Muscle of leg (tissue), 11 donors: ENCODE data around the gene UNC5B. TPM values are rescaled to one million over a fixed set of nuclear protein-coding genes. Genes with fewer than 3 reads are reported as not detected.
A peak's percentile ranks its signal among the peaks of the same experiment; 100 is the strongest.

Experiments used
- DNase-seq: peaks from one replicate; pipeline ENCODE4 v3.0.0; 2013
- H3K27ac ChIP-seq: one replicate; pipeline ENCODE4 v1.5.1; 2013; ENCODE audit warnings: mild to moderate bottlenecking, low read length, control low read depth
- H3K27me3 ChIP-seq: one replicate; pipeline ENCODE4 v1.6.1; 2013; ENCODE audit warnings: low read length; ENCODE audit not compliant: control insufficient read depth, insufficient read depth
- H3K36me3 ChIP-seq: one replicate; pipeline ENCODE4 v1.6.1; 2013; ENCODE audit warnings: low read length; ENCODE audit not compliant: control insufficient read depth, insufficient read depth
- H3K4me1 ChIP-seq: one replicate; pipeline ENCODE4 v1.6.1; 2013; ENCODE audit warnings: low read length; ENCODE audit not compliant: control insufficient read depth, insufficient read depth
- H3K4me3 ChIP-seq: one replicate; pipeline ENCODE4 v1.5.1; 2013; ENCODE audit warnings: low read length, control low read depth
- H3K9me3 ChIP-seq: replicated peaks from 2 replicates; pipeline ENCODE4 v1.6.1; 2013; ENCODE audit warnings: low read depth, low read length; ENCODE audit not compliant: control insufficient read depth
- WGBS: methylation state at CpG from one replicate; pipeline ENCODE4 v1.1.5; 2013; ENCODE audit warnings: missing lambda C conversion rate; ENCODE audit not compliant: insufficient coverage; 5-methylcytosine and 5-hydroxymethylcytosine counted together
- polyA plus RNA-seq, 8 donors: library from polyadenylated mRNA; unstranded; fragments of 120-200 nt; gene quantifications; one replicate each; pipeline versions ENCODE4 v1.2.1 to v1.2.3, GENCODE V29; 2013; ENCODE audit warnings: inconsistent platforms in 1 of 8, low replicate concordance in 1 of 8; ENCODE audit not compliant: insufficient read length in 8 of 8, insufficient read depth in 1 of 8
- total RNA-seq: library from RNA; stranded (reverse); fragments of 120-200 nt; gene quantifications from one replicate; pipeline ENCODE4 v1.2.4, GENCODE V29; 2013

Gene UNC5B
- total and polyA plus RNA-seq, 9 donors, result 6.4 to 13.3 (median 11.9) TPM

DNA sequence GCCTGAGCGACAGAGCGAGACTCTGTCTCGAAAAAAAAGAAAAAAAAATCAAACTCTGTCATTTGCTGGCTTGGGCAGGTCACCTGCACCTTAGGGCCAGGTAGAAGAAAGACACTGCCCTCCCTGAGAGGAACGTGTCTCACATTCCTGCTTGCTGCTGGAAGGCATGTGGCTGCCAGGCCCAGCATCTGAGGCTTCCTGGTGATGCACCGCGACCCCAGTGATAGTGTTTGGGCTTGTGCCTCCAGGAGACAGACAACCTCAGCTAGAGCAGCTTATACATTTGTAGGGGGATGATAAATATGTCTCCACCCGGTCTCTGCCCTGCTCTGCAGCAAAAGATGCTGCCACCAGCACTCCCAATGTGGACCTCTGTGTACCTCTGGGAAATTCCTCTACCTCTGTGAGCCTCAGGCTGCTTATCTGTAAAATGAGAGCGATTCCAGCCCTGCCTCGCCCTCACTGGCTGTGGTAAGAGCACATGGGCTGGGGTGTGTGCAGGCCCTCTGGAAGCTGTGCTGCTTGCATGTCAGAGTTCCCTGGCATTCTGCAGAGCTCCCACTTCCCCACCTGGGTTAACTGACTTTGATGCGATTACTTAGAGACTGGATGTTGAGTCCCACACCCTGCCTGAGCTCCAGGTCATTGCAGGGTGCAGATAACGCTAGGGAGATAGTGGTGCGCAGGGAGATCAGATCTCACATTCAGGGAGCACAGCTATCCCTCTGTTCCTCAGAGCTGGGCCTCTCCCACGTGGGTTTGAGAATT lies 126.5 kb downstream of the UNC5B start:
- H3K4me1 ChIP-seq, result peaks cover 31% of the 10 kb centered on the region
- H3K4me3 ChIP-seq, result no peak overlapping the region
- H3K9me3 ChIP-seq, result no peaks in the 10 kb centered on the region
- H3K36me3 ChIP-seq, result peaks cover 6% of the 10 kb centered on the region
- DNase-seq, result no peak
- 81% methylated on average over 6 of the region's 13 CpGs for WGBS
- no peak overlapping the region for H3K27ac ChIP-seq
- H3K27me3 ChIP-seq, result peaks cover 2% of the 10 kb centered on the region

DNA sequence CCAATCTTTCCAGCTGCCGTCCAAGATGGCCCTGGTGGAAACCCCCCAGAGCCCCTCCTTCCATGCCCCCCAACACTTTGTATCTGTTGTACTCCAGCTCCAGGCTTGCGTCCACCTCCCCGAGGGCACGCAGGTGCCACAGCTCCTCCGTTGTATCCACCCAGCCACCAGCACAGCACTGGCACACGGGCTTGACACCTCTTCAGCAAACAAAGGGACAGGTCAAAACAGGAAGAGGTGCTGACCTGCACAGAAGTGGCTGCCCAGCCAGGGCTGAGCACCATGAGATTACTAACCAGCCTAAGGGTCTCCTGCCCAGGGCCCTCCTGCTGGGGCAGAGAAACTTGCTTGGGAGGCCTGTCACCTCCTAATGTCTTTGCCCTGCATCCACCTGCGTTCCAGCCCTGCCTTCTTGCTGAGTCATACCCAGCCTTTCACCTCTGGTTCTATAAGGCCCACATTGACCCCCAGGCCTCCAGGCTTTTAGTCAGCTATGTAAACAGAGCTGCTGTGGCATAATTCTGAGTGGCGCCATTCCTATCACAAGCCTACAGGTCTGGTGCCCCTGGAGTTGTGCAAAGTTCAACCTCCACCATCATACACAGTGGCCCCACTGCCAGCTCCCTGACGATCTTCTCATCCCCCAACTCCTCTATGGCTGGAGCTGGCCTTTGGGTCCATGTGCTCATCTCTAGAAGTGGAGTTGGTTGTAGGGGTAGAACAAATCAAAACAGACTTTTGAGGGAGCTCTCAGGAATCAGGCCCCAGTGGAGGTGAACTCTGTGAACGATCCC lies 127.6 kb downstream of the UNC5B start:
- peaks cover 2% of the 10 kb centered on the region for H3K27me3 ChIP-seq
- H3K9me3 ChIP-seq, result no peaks in the 10 kb centered on the region
- peaks cover 42% of the 10 kb centered on the region for H3K4me1 ChIP-seq
- WGBS, result 90% methylated on average over 8 of the region's 10 CpGs
- H3K27ac ChIP-seq, result no peak overlapping the region
- H3K36me3 ChIP-seq, result peaks cover 6% of the 10 kb centered on the region
- H3K4me3 ChIP-seq, result no peak overlapping the region
- DNase-seq, result no peak

DNA sequence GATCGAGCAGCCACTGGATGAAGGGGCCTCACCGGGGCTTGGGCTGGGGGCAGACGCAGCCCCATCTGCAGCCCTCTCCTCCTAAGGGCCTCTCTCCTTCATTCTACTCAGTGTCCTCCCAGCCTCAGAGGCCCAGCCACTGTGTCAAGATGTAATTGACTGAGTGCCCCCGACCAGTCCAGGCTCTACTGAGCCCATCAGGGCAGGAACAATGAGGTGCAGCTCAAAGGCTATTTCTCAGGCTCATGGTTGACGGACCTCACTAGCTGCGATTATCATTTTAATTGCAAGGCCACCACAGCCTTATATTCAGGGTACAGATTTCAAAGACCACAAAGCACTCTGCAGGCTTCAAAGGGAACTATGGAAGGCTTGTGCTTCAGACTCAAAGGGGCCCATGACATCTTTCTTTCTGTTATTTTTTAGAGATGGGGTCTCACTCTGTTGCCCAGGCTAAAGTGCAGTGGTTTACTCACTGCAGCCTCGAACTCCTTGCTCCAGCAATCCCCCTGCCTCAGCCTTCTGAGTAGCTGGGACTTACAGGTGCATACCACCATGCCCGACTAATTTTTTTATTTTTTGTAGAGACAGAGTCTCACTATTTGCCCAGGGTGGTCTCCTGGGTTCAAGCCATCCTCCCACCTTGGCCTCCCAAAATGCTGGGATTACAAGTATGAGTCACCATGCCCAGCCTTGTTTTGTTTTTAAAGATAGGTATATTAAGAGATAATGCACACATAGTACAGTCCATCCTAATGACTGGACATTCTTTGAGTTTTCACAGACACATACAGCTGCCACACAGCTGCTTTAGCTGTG lies 130.4 kb downstream of the UNC5B start:
- Histone ChIP-seq H3K27ac (peak overlapping the region; percentile 13), H3K4me3 (no peak overlapping the region), H3K36me3 (peaks cover 6% of the 10 kb centered on the region), H3K4me1 (peaks cover 43% of the 10 kb centered on the region), H3K27me3 (peaks cover 2% of the 10 kb centered on the region), H3K9me3 (no peaks in the 10 kb centered on the region)
- 77% methylated on average over 6 of the region's 8 CpGs for WGBS
- no peak for DNase-seq

DNA sequence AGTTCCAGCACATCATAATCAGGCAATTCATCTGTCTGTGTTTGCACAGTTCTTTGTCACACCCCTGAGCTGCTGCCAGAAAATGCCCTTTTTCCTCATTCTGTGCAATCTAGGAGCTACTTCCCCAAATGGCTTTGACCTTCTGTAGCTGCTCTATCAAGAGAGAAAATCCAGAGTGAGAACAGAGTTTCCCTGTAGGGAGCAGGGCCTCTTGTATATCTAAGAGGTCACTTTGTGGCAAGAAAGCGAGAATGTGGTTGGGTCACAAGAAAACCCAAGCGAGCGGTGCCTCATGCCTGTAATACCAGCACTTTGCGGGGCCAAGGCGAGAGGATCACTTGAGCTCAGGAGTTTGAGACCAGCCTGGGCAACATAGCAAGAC lies 131.0 kb downstream of the UNC5B start:
- DNase-seq, result peak; percentile 85
- peak overlapping the region; percentile 62 for H3K27ac ChIP-seq

DNA sequence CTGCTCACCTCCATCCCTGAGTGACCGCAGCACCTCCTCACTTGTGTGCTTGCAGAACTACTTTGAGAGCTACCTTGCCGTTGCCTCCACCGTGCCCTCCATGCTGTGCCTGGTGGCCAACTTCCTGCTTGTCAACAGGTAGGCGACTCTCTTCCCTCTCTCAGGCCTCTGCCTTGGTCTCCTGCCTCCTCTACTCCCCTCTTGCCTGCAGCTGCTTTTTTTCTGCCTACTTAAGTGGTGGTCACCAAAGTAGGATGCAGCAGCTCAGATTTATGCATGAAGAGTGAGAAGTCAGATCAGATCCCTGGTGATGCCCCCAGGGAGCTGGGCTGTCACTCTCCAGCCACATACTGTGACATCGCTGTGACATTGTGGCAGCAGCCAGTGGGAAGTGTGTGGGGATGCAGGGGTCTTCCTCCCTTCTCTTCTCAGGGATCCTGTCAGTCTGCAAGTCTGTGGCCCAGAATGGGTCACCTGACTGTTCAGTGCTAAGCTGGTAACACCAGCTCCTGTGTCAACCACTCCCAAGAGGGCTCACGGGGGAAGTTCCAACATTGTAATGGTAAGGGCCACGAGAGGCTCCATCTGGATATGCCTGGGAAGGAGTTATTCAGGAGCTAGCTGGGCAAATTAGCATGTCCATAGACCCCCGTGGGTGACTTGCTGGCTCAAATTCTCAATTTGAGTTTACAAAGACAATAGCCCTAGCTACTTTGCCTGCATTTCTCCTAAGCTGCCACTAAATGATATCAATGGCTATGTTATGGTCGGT lies 132.0 kb downstream of the UNC5B start:
- Histone ChIP-seq H3K4me1 (peaks cover 43% of the 10 kb centered on the region), H3K27me3 (peaks cover 1% of the 10 kb centered on the region), H3K4me3 (no peak overlapping the region), H3K9me3 (no peaks in the 10 kb centered on the region), H3K36me3 (peaks cover 6% of the 10 kb centered on the region), H3K27ac (peak overlapping the region; percentile 62)
- DNase-seq, result no peak
- 91% methylated on average over 4 of the region's 9 CpGs for WGBS

More for the DNA sequence above, 131.0 kb downstream of the UNC5B start:
- H3K36me3 ChIP-seq, result peaks cover 6% of the 10 kb centered on the region
- peaks cover 2% of the 10 kb centered on the region for H3K27me3 ChIP-seq
- peaks cover 43% of the 10 kb centered on the region for H3K4me1 ChIP-seq
- H3K4me3 ChIP-seq, result no peak overlapping the region
- 53% methylated on average over 4 of the region's 5 CpGs for WGBS
- H3K9me3 ChIP-seq, result no peaks in the 10 kb centered on the region

DNA sequence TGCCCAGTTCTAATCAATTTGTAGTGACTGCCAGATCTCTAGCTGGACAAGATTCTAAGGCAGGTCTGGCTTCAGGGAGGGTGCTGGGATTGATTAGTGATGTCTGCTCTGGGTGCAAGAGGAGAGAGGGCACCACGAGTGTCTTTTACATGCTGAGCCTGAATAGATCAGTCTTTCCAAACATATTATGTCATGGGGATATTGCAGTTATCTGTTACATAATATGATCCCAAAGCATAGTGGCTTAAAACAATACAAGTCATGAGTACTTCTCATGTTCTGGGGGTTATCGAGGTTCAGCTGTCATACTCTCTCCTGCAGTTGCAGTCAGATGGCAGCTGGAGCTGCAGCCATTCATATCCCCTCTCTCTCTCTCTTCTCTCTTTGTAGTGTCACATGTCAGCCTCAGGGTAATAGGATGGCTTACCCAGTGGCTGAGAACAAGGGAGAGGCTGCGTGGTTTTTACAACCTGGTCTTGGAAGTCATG lies 132.7 kb downstream of the UNC5B start:
- DNase-seq, result peak; percentile 44
- Histone ChIP-seq H3K36me3 (peaks cover 2% of the 10 kb centered on the region), H3K27me3 (no peaks in the 10 kb centered on the region), H3K27ac (no peak overlapping the region), H3K4me1 (peaks cover 43% of the 10 kb centered on the region), H3K9me3 (no peaks in the 10 kb centered on the region), H3K4me3 (no peak overlapping the region)
- 50% methylated on average over 1 of the region's 3 CpGs for WGBS

DNA sequence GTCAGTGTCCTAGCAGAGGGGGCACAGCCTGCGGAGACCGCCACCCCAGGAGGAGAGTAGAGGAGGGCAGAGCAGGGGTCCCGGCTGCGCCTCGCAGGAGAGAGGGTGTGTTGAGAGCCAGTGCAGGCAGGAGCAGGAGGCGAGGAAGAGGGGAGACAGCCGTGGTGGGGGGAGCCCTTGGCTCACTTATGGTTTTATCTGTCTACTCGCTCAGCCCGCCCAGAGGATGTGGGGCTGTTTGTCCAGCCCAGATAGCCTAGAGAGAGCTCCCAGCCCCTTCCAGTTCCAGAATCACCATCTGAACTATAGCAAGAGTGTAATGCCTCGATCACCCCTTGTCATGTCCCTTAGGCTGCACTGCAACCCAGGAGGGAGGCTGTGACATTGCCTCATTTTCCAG lies 133.3 kb downstream of the UNC5B start:
- H3K27me3 ChIP-seq, result no peaks in the 10 kb centered on the region
- H3K4me1 ChIP-seq, result peaks cover 43% of the 10 kb centered on the region
- DNase-seq, result no peak
- WGBS, result 80% methylated on average over 9 of the region's 10 CpGs
- peak overlapping the region; percentile 29 for H3K27ac ChIP-seq
- no peaks in the 10 kb centered on the region for H3K9me3 ChIP-seq
- H3K4me3 ChIP-seq, result no peak overlapping the region
- no peaks in the 10 kb centered on the region for H3K36me3 ChIP-seq

DNA sequence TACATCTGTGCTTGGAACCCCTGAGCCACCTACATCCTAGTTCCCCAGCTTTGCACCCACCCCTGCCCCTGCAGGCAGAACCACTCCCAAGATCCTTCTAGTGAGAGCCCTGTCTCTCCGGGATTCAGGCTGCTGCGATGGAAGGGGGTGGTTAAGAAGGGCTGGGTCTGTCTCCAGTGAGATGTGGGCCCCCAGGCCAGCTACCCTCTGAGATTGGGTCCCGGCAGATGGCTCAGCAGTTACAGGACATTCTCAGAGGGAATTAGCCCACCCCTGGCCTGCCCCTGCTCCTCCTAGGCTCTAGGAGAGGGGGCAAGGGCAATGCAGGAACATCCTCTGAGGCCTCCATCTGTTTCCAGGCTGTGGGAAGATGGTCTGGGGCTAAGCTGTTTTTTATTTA lies 134.4 kb downstream of the UNC5B start:
- DNase-seq, result no peak
- Histone ChIP-seq H3K27ac (no peak overlapping the region), H3K27me3 (no peaks in the 10 kb centered on the region), H3K9me3 (no peaks in the 10 kb centered on the region), H3K36me3 (no peaks in the 10 kb centered on the region), H3K4me1 (peaks cover 41% of the 10 kb centered on the region), H3K4me3 (no peak overlapping the region)
- WGBS, result no CpG with 5 or more reads among the region's 3 CpGs

DNA sequence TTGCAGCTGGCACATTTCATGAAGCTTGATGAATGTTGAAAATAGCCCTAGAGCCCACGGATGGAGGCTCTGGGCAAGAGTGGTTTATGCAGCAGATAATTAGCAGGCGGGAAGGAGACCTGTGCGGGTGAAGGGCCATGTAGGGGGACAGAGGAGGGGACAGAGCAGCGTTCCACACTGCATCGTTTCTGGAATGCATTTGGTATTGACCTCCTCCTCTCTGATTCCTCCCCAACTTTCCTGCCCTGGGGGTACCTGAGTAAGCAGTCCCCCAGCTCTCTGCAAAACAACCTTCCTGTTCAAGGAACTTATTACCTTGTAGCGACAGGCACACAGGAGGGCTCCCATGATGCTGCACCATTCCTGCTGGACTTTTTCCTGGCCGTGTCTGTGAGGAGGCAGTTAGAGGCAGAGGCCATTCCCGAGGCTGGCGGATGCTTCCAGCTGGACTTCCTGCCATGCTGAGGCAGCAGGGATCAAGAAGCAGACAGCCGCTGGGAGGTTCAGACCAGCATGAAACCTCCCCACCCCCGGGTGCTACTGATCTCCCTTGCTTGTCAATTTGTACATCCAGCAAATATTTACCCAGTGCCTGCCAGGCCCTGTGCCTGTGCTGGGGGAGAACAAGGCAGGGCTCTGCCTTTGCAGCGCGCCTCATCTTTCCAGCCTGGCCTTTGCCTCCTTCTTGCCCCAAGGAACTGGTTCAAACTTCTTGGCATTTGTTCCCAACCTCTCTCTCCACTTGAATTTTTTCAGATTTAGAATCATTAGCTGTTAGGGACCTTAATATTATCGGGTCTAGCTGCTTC lies 135.4 kb downstream of the UNC5B start:
- 62% methylated on average over 10 of the region's 14 CpGs for WGBS
- no peaks in the 10 kb centered on the region for H3K9me3 ChIP-seq
- H3K27me3 ChIP-seq, result no peaks in the 10 kb centered on the region
- no peak for DNase-seq
- no peaks in the 10 kb centered on the region for H3K36me3 ChIP-seq
- H3K27ac ChIP-seq, result no peak overlapping the region
- peaks cover 35% of the 10 kb centered on the region for H3K4me1 ChIP-seq
- H3K4me3 ChIP-seq, result no peak overlapping the region
